HG03469 (cell line): ENCODE results near the gene LY6G6C.
"Not testable (repeated sequence)": the region's sequence is repeated elsewhere in the genome, so short reads cannot be mapped to it uniquely, and the experiment has no call there.

Experiments
- ATAC-seq: cut with Tn5 transposase; IDR thresholded peaks from one replicate; pipeline ENCODE4 v1.9.1; 2021; ENCODE audit warnings: mild to moderate bottlenecking, moderate library complexity, moderate number of reproducible peaks; ENCODE audit not compliant: unreplicated experiment

LY6G6C gene

GRCh38 chr6:31709157-31709556, 12.4 kb downstream of the LY6G6C start:
- ATAC-seq, result not testable (repeated sequence)

- no peak for ATAC-seq
Measured at GRCh38 chr6:31708224-31708623, 13.3 kb downstream of the LY6G6C start.

GRCh38 chr6:31707701-31708100, 13.8 kb downstream of the LY6G6C start:
- ATAC-seq, result no peak

GRCh38 chr6:31706599-31706998, 14.9 kb downstream of the LY6G6C start, which contains the start of gene LY6G6F:
LY6G6F (plus strand) TSS chr6:31706866; CDS start chr6:31706907, 41 bp downstream.
- ATAC-seq, result no peak

- no peak for ATAC-seq
Measured at GRCh38 chr6:31705931-31706330, 15.6 kb downstream of the LY6G6C start.

GRCh38 chr6:31702819-31703716, 18.5 kb downstream of the LY6G6C start, which contains the start of gene ABHD16A:
ABHD16A (minus strand) TSS chr6:31703324; CDS start chr6:31703281, 43 bp downstream.
- peak; percentile 69 for ATAC-seq

GRCh38 chr6:31702405-31702818, 19.1 kb downstream of the LY6G6C start:
- no peak for ATAC-seq

- ATAC-seq, result no peak
Measured at GRCh38 chr6:31701666-31702404, 19.7 kb downstream of the LY6G6C start.

GRCh38 chr6:31700740-31701401, 20.7 kb downstream of the LY6G6C start:
- ATAC-seq, result no peak

GRCh38 chr6:31697555-31697954, 24.0 kb downstream of the LY6G6C start:
- no peak for ATAC-seq

- ATAC-seq, result no peak
Measured at GRCh38 chr6:31693535-31693934, 28.0 kb downstream of the LY6G6C start.

GRCh38 chr6:31692886-31693285, 28.7 kb downstream of the LY6G6C start:
- no peak for ATAC-seq

- ATAC-seq, result no peak
Measured at GRCh38 chr6:31692353-31692752, 29.2 kb downstream of the LY6G6C start.

GRCh38 chr6:31691564-31692108, 29.9 kb downstream of the LY6G6C start:
- ATAC-seq, result no peak

- ATAC-seq, result no peak
Measured at GRCh38 chr6:31691078-31691463, 30.5 kb downstream of the LY6G6C start.

- no peak for ATAC-seq
Measured at GRCh38 chr6:31690231-31691077, 31.1 kb downstream of the LY6G6C start.

- ATAC-seq, result no peak
Measured at GRCh38 chr6:31689249-31690110, 32.1 kb downstream of the LY6G6C start.

GRCh38 chr6:31687860-31688693, 33.5 kb downstream of the LY6G6C start:
- ATAC-seq, result no peak
